SK-N-SH treated with all-trans-retinoic acid at 6 μM for 48 hours (cell line): ENCODE measurements around the gene PMPCA.

Experiments
- ARNTL ChIP-seq: fragments of 450-650 bp; formaldehyde crosslinking; IDR thresholded peaks from 2 replicates; pipeline ENCODE4 v1.5.0; 2020; ENCODE audit warnings: low read depth, mild to moderate bottlenecking, moderate library complexity, borderline replicate concordance
- BACH2 ChIP-seq: fragments of 250-450 bp; sonication (Bioruptor Pico); IDR thresholded peaks from 2 replicates; pipeline ENCODE4 v1.9.0; 2021; ENCODE audit warnings: mild to moderate bottlenecking, borderline replicate concordance
- ESRRG ChIP-seq: fragments of 250-450 bp; sonication (Bioruptor Pico); IDR thresholded peaks from 2 replicates; pipeline ENCODE4 v1.6.1; 2021; ENCODE audit warnings: mild to moderate bottlenecking
- ISL1 ChIP-seq: fragments of 250-450 bp; sonication (Bioruptor Pico); IDR thresholded peaks from 2 replicates; pipeline ENCODE4 v2.1.2; 2022; ENCODE audit warnings: mild to moderate bottlenecking, moderate library complexity
- TCF4 ChIP-seq: fragments of 250-450 bp; sonication (Bioruptor Pico); IDR thresholded peaks from 2 replicates; pipeline ENCODE4 v1.8.0; 2021; ENCODE audit warnings: mild to moderate bottlenecking, moderate library complexity, borderline replicate concordance
- ZFP3 ChIP-seq: fragments of 250-450 bp; sonication (Bioruptor Pico); IDR thresholded peaks from 2 replicates; pipeline ENCODE4 v1.5.0; 2020; ENCODE audit warnings: mild to moderate bottlenecking, moderate library complexity
- ZFP30 ChIP-seq: fragments of 450-650 bp; formaldehyde crosslinking; IDR thresholded peaks from 2 replicates; pipeline ENCODE4 v1.5.0; 2022; ENCODE audit warnings: mild to moderate bottlenecking, moderate library complexity
- ZNF70 ChIP-seq: fragments of 450-650 bp; formaldehyde crosslinking; IDR thresholded peaks from 2 replicates; pipeline ENCODE4 v1.5.0; 2020; ENCODE audit warnings: mild to moderate bottlenecking, moderate library complexity
- ZNF8 ChIP-seq: fragments of 450-650 bp; formaldehyde crosslinking; IDR thresholded peaks from 2 replicates; pipeline ENCODE4 v1.5.0; 2020; ENCODE audit warnings: mild to moderate bottlenecking, moderate library complexity
- TF ChIP-seq, protein P1 (sequence below): fragments of 250-450 bp; sonication (Bioruptor Pico); IDR thresholded peaks from 2 replicates; pipeline ENCODE4 v1.5.1; 2020; ENCODE audit warnings: low read depth, mild to moderate bottlenecking, moderate library complexity
- TF ChIP-seq, protein P2 (sequence below): fragments of 250-450 bp; sonication (Bioruptor Pico); IDR thresholded peaks from 2 replicates; pipeline ENCODE4 v1.8.0; 2020; ENCODE audit warnings: mild to moderate bottlenecking, moderate library complexity, borderline replicate concordance
- TF ChIP-seq, protein P3 (sequence below): fragments of 250-450 bp; sonication (Bioruptor Pico); IDR thresholded peaks from 2 replicates; pipeline ENCODE4 v1.8.0; 2021; ENCODE audit warnings: low read depth, mild to moderate bottlenecking, moderate library complexity, borderline replicate concordance
- TF ChIP-seq, protein P4 (sequence below): fragments of 250-450 bp; sonication (Bioruptor Pico); IDR thresholded peaks from 2 replicates; pipeline ENCODE4 v1.5.1; 2021; ENCODE audit warnings: mild to moderate bottlenecking, moderate library complexity

DNA sequence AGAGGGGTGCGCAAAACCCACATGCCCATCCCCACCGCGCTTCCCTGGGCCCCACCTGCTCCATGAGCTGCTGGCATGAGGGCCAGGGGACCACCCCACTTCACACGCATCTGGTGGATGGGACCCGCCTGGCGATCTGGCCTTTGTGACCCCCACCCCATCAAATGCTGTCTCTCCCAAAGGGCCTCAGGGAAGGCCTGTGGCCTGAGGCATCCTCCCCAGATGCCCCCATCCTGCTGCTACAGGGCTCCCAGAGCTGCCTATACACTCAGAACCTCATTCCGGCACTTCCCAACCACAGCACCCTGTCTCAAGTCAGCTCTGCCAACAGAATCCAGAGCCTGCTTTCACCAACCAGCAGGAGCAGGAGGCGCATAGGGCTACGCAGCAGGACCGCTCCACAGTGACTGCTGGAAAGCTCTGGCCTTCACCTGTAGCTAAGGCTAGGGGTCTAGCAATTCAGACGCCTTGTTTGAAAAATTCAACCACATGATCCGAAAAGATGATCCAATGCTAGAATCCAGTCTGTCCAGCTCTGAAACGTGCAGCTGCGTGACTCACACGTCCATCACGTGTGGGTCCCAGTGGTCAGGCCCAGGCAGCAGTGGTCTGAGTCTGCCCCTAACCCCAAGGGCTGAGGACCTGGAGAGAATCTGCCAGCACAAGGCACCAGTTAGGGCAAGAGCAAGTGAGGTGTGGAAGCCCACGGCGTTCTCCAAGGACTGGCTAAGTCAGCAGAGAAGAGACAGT, 9.1 kb upstream of the PMPCA start:
- TF ChIP-seq, protein P1, sequence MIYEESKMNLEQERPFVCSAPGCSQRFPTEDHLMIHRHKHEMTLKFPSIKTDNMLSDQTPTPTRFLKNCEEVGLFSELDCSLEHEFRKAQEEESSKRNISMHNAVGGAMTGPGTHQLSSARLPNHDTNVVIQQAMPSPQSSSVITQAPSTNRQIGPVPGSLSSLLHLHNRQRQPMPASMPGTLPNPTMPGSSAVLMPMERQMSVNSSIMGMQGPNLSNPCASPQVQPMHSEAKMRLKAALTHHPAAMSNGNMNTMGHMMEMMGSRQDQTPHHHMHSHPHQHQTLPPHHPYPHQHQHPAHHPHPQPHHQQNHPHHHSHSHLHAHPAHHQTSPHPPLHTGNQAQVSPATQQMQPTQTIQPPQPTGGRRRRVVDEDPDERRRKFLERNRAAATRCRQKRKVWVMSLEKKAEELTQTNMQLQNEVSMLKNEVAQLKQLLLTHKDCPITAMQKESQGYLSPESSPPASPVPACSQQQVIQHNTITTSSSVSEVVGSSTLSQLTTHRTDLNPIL (CRISPR knock-in tag), result no peak
- TF ChIP-seq ZNF8 (CRISPR knock-in tag) (no peak), BACH2 (no peak), ZFP3 (no peak), ZFP30 (CRISPR knock-in tag) (no peak), ARNTL (CRISPR knock-in tag) (no peak), ESRRG (CRISPR knock-in tag) (no peak), ISL1 (CRISPR knock-in tag) (no peak), ZNF70 (no peak), TCF4 (CRISPR knock-in tag) (no peak)
- TF ChIP-seq, protein P2, sequence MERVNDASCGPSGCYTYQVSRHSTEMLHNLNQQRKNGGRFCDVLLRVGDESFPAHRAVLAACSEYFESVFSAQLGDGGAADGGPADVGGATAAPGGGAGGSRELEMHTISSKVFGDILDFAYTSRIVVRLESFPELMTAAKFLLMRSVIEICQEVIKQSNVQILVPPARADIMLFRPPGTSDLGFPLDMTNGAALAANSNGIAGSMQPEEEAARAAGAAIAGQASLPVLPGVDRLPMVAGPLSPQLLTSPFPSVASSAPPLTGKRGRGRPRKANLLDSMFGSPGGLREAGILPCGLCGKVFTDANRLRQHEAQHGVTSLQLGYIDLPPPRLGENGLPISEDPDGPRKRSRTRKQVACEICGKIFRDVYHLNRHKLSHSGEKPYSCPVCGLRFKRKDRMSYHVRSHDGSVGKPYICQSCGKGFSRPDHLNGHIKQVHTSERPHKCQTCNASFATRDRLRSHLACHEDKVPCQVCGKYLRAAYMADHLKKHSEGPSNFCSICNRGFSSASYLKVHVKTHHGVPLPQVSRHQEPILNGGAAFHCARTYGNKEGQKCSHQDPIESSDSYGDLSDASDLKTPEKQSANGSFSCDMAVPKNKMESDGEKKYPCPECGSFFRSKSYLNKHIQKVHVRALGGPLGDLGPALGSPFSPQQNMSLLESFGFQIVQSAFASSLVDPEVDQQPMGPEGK (CRISPR knock-in tag), result no peak
- TF ChIP-seq, protein P3, sequence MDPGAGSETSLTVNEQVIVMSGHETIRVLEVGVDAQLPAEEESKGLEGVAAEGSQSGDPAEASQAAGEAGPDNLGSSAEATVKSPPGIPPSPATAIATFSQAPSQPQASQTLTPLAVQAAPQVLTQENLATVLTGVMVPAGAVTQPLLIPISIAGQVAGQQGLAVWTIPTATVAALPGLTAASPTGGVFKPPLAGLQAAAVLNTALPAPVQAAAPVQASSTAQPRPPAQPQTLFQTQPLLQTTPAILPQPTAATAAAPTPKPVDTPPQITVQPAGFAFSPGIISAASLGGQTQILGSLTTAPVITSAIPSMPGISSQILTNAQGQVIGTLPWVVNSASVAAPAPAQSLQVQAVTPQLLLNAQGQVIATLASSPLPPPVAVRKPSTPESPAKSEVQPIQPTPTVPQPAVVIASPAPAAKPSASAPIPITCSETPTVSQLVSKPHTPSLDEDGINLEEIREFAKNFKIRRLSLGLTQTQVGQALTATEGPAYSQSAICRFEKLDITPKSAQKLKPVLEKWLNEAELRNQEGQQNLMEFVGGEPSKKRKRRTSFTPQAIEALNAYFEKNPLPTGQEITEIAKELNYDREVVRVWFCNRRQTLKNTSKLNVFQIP (CRISPR knock-in tag), result no peak
- TF ChIP-seq, protein P4, sequence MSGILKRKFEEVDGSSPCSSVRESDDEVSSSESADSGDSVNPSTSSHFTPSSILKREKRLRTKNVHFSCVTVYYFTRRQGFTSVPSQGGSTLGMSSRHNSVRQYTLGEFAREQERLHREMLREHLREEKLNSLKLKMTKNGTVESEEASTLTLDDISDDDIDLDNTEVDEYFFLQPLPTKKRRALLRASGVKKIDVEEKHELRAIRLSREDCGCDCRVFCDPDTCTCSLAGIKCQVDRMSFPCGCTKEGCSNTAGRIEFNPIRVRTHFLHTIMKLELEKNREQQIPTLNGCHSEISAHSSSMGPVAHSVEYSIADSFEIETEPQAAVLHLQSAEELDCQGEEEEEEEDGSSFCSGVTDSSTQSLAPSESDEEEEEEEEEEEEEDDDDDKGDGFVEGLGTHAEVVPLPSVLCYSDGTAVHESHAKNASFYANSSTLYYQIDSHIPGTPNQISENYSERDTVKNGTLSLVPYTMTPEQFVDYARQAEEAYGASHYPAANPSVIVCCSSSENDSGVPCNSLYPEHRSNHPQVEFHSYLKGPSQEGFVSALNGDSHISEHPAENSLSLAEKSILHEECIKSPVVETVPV (CRISPR knock-in tag), result no peak
